ENCODE data around the gene MUL1. TPM values are rescaled to one million over a fixed set of nuclear protein-coding genes. Genes with fewer than 3 reads are reported as not detected.

MUL1 gene
- total RNA-seq, 1 donor from 2014 or later, result 30.1 TPM

DNA sequence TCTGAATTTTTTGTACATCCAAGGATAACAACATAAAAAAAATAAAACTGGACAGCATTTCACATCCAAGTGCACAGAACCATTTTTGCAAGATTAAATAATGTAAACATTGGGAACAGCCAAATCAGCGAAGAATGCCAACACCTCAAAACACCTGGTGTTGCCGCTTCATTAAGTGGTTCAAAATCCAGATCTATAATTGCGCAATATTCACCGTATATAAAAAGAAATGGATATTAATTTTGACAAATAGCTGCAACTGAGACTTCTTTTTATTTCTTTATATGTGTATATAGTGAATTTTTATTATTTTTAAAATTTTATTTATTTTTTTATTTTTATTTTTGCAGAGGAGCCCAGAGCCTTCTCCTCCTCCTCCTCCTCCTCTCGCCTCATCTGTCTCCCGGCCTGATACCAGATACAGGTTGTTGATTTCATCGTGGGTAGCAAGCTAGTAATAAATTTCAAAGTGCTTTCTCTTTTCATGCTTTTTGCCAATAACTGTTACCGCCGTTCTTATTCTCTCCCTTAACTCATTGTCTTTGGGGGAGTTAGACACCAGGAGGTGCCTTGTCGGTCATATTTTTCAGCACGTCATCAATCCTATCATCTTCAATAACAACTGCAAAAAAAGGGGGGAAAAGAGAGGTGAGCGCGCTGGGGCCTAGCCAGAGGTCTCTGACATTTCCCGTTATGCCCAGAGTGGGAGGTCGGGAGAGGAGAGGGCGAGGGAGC, 24.7 kb downstream of the MUL1 start:
- H3K9ac ChIP-seq (ENCODE audit: low read length), result peak overlapping the region; percentile 95
- Mint-ChIP-seq H3K4me1 (ENCODE audit: low read depth, unreplicated experiment) (peaks cover 30% of the 10 kb centered on the region), H3K36me3 (ENCODE audit: low read depth, unreplicated experiment) (no peaks in the 10 kb centered on the region), H3K27ac (ENCODE audit: unreplicated experiment) (no peak overlapping the region), H3K27me3 (ENCODE audit: low read depth, unreplicated experiment) (peaks cover 16% of the 10 kb centered on the region), H3K9me3 (ENCODE audit: unreplicated experiment) (no peaks in the 10 kb centered on the region), H3K4me3 (ENCODE audit: unreplicated experiment) (peak overlapping the region; percentile 91)
- H3K4me1 ChIP-seq (ENCODE audit: insufficient read depth, low read length), result peaks cover 23% of the 10 kb centered on the region
- peak overlapping the region; percentile 92 for H3K4me3 ChIP-seq (ENCODE audit: insufficient read depth, low read depth, low read length)
- H3K4me2 ChIP-seq (ENCODE audit: low read length), result peak overlapping the region; percentile 100
- no peaks in the 10 kb centered on the region for H3K27me3 ChIP-seq (ENCODE audit: insufficient read depth, low read length)
- H3K27ac ChIP-seq (ENCODE audit: low read depth, low read length), result no peak overlapping the region
- H2AFZ ChIP-seq (ENCODE audit: low read depth, low read length), result peak overlapping the region; percentile 69
- no peak for TF ChIP-seq EZH2 (IDR thresholded peaks at IDR 0.05; ENCODE audit: insufficient read depth, low read length)
- TF ChIP-seq, protein P1, sequence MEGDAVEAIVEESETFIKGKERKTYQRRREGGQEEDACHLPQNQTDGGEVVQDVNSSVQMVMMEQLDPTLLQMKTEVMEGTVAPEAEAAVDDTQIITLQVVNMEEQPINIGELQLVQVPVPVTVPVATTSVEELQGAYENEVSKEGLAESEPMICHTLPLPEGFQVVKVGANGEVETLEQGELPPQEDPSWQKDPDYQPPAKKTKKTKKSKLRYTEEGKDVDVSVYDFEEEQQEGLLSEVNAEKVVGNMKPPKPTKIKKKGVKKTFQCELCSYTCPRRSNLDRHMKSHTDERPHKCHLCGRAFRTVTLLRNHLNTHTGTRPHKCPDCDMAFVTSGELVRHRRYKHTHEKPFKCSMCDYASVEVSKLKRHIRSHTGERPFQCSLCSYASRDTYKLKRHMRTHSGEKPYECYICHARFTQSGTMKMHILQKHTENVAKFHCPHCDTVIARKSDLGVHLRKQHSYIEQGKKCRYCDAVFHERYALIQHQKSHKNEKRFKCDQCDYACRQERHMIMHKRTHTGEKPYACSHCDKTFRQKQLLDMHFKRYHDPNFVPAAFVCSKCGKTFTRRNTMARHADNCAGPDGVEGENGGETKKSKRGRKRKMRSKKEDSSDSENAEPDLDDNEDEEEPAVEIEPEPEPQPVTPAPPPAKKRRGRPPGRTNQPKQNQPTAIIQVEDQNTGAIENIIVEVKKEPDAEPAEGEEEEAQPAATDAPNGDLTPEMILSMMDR (IDR thresholded peaks at IDR 0.05; ENCODE audit: insufficient read depth, low read depth, low read length), result no peak
- peaks cover 46% of the 10 kb centered on the region for H4K20me1 ChIP-seq (ENCODE audit: insufficient read depth, low read length)
- H3K9me3 ChIP-seq (ENCODE audit: insufficient read depth, low read depth, low read length), result no peaks in the 10 kb centered on the region
- H3K36me3 ChIP-seq (ENCODE audit: insufficient read depth, low read length), result no peaks in the 10 kb centered on the region
- no peak for DNase-seq (ENCODE audit: low read depth)
- FAIRE-seq, result no peak
- H3K79me2 ChIP-seq (ENCODE audit: insufficient read depth, low read length), result peaks cover 26% of the 10 kb centered on the region

- no peak overlapping the region for H3K4me3 Mint-ChIP-seq (ENCODE audit: unreplicated experiment)
- Histone ChIP-seq H3K36me3 (ENCODE audit: insufficient read depth, low read length) (no peaks in the 10 kb centered on the region), H3K27ac (ENCODE audit: low read depth, low read length) (no peak overlapping the region), H3K4me2 (ENCODE audit: low read length) (peak overlapping the region; percentile 100), H3K9ac (ENCODE audit: low read length) (no peak overlapping the region), H3K9me3 (ENCODE audit: insufficient read depth, low read depth, low read length) (no peaks in the 10 kb centered on the region), H3K4me3 (ENCODE audit: insufficient read depth, low read depth, low read length) (no peak overlapping the region), H2AFZ (ENCODE audit: low read depth, low read length) (no peak overlapping the region), H3K79me2 (ENCODE audit: insufficient read depth, low read length) (peaks cover 26% of the 10 kb centered on the region), H3K4me1 (ENCODE audit: insufficient read depth, low read length) (peaks cover 30% of the 10 kb centered on the region), H3K27me3 (ENCODE audit: insufficient read depth, low read length) (no peaks in the 10 kb centered on the region), H4K20me1 (ENCODE audit: insufficient read depth, low read length) (peaks cover 46% of the 10 kb centered on the region)
- FAIRE-seq (no peak), DNase-seq (ENCODE audit: low read depth) (no peak)
- H3K9me3 Mint-ChIP-seq (ENCODE audit: unreplicated experiment), result no peaks in the 10 kb centered on the region
- peaks cover 33% of the 10 kb centered on the region for H3K4me1 Mint-ChIP-seq (ENCODE audit: low read depth, unreplicated experiment)
- TF ChIP-seq EZH2 (IDR thresholded peaks at IDR 0.05; ENCODE audit: insufficient read depth, low read length), result no peak
- TF ChIP-seq, protein P1 (IDR thresholded peaks at IDR 0.05; ENCODE audit: insufficient read depth, low read depth, low read length), result no peak
- peaks cover 2% of the 10 kb centered on the region for H3K27me3 Mint-ChIP-seq (ENCODE audit: low read depth, unreplicated experiment)
- no peaks in the 10 kb centered on the region for H3K36me3 Mint-ChIP-seq (ENCODE audit: low read depth, unreplicated experiment)
- peak overlapping the region; percentile 69 for H3K27ac Mint-ChIP-seq (ENCODE audit: unreplicated experiment)
Observed at GRCh38 chr1:20481643-20482498, 26.1 kb downstream of the MUL1 start.

Measured in astrocyte (in vitro differentiated cells and primary cell).